ENCODE measurements around the gene SLC27A5. TPM values are rescaled to one million over a fixed set of nuclear protein-coding genes. Genes with fewer than 3 reads are reported as not detected.

SLC27A5 gene
- total and polyA plus RNA-seq, 2 of the 13 experiments (the other 11 are each of a cell fraction or from before 2014, with no cell fraction given): 30.3 to 40.2 TPM

DNA sequence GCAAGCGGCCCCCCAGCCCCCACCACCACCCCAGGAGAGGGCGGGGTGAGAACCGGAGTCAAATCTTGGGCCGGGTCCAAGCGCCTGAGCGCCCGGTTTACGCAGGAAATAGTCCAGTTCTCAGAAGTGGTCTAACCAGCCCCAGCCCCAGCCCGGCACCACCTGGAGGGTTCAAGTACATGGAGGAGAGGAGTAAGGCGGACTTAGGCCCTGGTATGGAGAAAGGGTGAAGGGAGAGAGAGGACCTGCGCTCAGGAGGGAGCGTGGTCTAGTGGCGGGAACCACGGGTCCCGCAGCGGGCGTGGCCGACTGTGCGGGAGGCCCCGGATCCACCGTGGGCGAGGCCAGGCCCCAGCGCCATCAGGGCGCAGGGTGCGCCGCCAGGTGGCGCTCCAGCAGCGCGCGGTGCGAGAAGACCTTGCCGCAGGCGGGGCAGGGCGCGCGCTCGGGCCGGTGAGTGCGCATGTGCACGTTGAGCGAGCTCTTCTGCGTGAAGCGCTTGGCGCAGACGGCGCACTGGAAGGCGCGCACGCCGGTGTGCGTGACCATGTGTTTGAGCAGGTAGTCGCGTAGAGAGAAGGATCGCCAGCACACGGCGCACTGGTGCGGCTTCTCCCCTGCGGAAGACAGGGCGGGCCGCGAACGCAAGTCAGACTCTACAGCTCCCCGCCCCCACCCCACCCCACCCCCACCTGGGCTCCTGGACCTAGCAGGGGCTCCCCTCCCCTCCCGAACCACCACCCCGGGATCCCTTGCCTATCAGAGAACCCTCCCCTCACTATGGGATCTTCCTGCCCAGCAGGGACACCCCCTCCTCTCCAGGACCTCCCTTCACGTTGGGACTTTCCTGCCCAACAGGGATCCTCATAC lies 2.1 kb upstream of the SLC27A5 start (continued):
- TF ChIP-seq, protein P1, sequence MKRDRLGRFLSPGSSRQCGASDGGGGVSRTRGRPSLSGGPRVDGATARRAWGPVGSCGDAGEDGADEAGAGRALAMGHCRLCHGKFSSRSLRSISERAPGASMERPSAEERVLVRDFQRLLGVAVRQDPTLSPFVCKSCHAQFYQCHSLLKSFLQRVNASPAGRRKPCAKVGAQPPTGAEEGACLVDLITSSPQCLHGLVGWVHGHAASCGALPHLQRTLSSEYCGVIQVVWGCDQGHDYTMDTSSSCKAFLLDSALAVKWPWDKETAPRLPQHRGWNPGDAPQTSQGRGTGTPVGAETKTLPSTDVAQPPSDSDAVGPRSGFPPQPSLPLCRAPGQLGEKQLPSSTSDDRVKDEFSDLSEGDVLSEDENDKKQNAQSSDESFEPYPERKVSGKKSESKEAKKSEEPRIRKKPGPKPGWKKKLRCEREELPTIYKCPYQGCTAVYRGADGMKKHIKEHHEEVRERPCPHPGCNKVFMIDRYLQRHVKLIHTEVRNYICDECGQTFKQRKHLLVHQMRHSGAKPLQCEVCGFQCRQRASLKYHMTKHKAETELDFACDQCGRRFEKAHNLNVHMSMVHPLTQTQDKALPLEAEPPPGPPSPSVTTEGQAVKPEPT (CRISPR knock-in tag; IDR thresholded peaks at IDR 0.05; ENCODE audit: low read depth): peak; percentile 53; the same call in 1 of the 2 replicates
- TF ChIP-seq MED1 (CRISPR knock-in tag; IDR thresholded peaks at IDR 0.05): peak; percentile 84
- no peak for TF ChIP-seq ZFP37 (CRISPR knock-in tag; IDR thresholded peaks at IDR 0.05; ENCODE audit: borderline replicate concordance)
- TF ChIP-seq ZNF383 (CRISPR knock-in tag; IDR thresholded peaks at IDR 0.05; ENCODE audit: borderline replicate concordance): no peak
- no peak for TF ChIP-seq ATF7-NPFF (CRISPR knock-in tag; IDR thresholded peaks at IDR 0.05; ENCODE audit: low read depth)
- TF ChIP-seq ZMAT3 (CRISPR knock-in tag; conservative IDR thresholded peaks at IDR 0.05): no peak
- peak; percentile 46; the same call in 1 of the 2 replicates for TF ChIP-seq SOX5 (CRISPR knock-in tag; IDR thresholded peaks at IDR 0.05; ENCODE audit: borderline replicate concordance)
- no peak for TF ChIP-seq ZNF530 (CRISPR knock-in tag; IDR thresholded peaks at IDR 0.05; ENCODE audit: low read depth)
- TF ChIP-seq, protein P2, sequence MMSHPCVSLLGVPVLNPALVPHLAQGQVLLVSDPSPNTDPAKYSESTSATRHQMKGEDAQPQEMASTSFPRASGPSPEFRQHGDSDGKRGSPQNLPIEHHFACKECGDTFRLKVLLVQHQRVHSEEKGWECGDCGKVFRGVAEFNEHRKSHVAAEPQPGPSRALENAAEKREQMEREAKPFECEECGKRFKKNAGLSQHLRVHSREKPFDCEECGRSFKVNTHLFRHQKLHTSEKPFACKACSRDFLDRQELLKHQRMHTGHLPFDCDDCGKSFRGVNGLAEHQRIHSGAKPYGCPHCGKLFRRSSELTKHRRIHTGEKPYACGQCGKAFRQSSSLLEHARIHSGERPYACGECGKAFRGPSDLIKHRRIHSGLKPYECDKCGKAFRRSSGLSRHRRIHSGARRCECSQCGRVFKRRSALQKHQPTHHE (CRISPR knock-in tag; IDR thresholded peaks at IDR 0.05; ENCODE audit: borderline replicate concordance): peak; percentile 71; the same call in 1 of the 2 replicates
- TF ChIP-seq HNRNPLL (IDR thresholded peaks at IDR 0.05; ENCODE audit: low read depth, low read length, poor library complexity, severe bottlenecking): peak; percentile 99
- TF ChIP-seq FOXM1 (CRISPR knock-in tag; IDR thresholded peaks at IDR 0.05): no peak
- 0 out of 2 replicates have a peak, but pooled peaks have one; percentile 36 for TF ChIP-seq ZSCAN9 (CRISPR knock-in tag; IDR thresholded peaks at IDR 0.05; ENCODE audit: borderline replicate concordance)
- TF ChIP-seq, protein P3, sequence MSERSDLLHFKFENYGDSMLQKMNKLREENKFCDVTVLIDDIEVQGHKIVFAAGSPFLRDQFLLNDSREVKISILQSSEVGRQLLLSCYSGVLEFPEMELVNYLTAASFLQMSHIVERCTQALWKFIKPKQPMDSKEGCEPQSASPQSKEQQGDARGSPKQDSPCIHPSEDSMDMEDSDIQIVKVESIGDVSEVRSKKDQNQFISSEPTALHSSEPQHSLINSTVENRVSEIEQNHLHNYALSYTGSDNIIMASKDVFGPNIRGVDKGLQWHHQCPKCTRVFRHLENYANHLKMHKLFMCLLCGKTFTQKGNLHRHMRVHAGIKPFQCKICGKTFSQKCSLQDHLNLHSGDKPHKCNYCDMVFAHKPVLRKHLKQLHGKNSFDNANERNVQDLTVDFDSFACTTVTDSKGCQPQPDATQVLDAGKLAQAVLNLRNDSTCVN (CRISPR knock-in tag; IDR thresholded peaks at IDR 0.05; ENCODE audit: borderline replicate concordance): peak; percentile 14; the same call in 1 of the 2 replicates
- TF ChIP-seq TCF7 (IDR thresholded peaks at IDR 0.05; ENCODE audit: low read depth): no peak
- TF ChIP-seq ARNT2 (CRISPR knock-in tag; IDR thresholded peaks at IDR 0.05; ENCODE audit: low read depth): no peak; the same call in 1 of the 2 replicates
- TF ChIP-seq, protein P4, sequence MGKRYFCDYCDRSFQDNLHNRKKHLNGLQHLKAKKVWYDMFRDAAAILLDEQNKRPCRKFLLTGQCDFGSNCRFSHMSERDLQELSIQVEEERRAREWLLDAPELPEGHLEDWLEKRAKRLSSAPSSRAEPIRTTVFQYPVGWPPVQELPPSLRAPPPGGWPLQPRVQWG (CRISPR knock-in tag; IDR thresholded peaks at IDR 0.05; ENCODE audit: borderline replicate concordance, low read depth): no peak
- peak; percentile 94 for TF ChIP-seq ZNF777 (CRISPR knock-in tag; IDR thresholded peaks at IDR 0.05)
- TF ChIP-seq, protein P5, sequence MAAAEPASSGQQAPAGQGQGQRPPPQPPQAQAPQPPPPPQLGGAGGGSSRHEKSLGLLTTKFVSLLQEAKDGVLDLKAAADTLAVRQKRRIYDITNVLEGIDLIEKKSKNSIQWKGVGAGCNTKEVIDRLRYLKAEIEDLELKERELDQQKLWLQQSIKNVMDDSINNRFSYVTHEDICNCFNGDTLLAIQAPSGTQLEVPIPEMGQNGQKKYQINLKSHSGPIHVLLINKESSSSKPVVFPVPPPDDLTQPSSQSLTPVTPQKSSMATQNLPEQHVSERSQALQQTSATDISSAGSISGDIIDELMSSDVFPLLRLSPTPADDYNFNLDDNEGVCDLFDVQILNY (CRISPR knock-in tag; conservative IDR thresholded peaks at IDR 0.05): peak; percentile 82
- no peak for TF ChIP-seq GTF2F1 (IDR thresholded peaks at IDR 0.05; ENCODE audit: low read length)
- TF ChIP-seq, protein P6, sequence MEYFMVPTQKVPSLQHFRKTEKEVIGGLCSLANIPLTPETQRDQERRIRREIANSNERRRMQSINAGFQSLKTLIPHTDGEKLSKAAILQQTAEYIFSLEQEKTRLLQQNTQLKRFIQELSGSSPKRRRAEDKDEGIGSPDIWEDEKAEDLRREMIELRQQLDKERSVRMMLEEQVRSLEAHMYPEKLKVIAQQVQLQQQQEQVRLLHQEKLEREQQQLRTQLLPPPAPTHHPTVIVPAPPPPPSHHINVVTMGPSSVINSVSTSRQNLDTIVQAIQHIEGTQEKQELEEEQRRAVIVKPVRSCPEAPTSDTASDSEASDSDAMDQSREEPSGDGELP (IDR thresholded peaks at IDR 0.05; ENCODE audit: borderline replicate concordance, low read depth): peak; percentile 11; the same call in 1 of the 2 replicates
- TF ChIP-seq KLF13 (CRISPR knock-in tag; IDR thresholded peaks at IDR 0.05): no peak

Measured in HepG2 (cell line).